HepG2 (cell line): ENCODE results near the gene TMCO6. TPM values are rescaled to one million over a fixed set of nuclear protein-coding genes. Genes with fewer than 3 reads are reported as not detected.

Experiments
- CBX2 ChIP-seq, 2 experiments: fragments of 200-600 bp in 1 of 2; sonication (generic); formaldehyde crosslinking in 1 of 2; IDR thresholded peaks; 2 replicates each; pipeline versions ENCODE4 v1.7.0 to v1.8.1; 2018 to 2022; ENCODE audit warnings: low read depth in 2 of 2, low read length in 1 of 2, mild to moderate bottlenecking in 1 of 2, missing genetic modification reagents in 1 of 2
- EHMT2 ChIP-seq: fragments of 200-600 bp; sonication (generic); IDR thresholded peaks from 2 replicates; pipeline ENCODE4 v1.7.0; 2017; ENCODE audit warnings: antibody characterized with exemption, low read depth, low read length, borderline replicate concordance
- FOXP1 ChIP-seq, 2 experiments: fragments of 450-650 bp in 1 of 2; IDR thresholded peaks; 2 replicates each; pipeline ENCODE4 v1.6.1; 2017 to 2018; ENCODE audit warnings: antibody characterized with exemption in 1 of 2
- HIVEP1 ChIP-seq: sonication (generic); formaldehyde crosslinking; IDR thresholded peaks from 2 replicates; pipeline ENCODE4 v1.4.0; 2020; ENCODE audit warnings: mild to moderate bottlenecking, missing genetic modification reagents
- HOXA5 ChIP-seq: sonication (generic); formaldehyde crosslinking; IDR thresholded peaks from 2 replicates; pipeline ENCODE4 v1.4.0; 2020; ENCODE audit warnings: missing genetic modification reagents
- KDM4B ChIP-seq: sonication (generic); formaldehyde crosslinking; IDR thresholded peaks from 2 replicates; pipeline ENCODE4 v1.4.0; 2020; ENCODE audit warnings: missing genetic modification reagents
- MLLT10 ChIP-seq: sonication (generic); formaldehyde crosslinking; IDR thresholded peaks from 2 replicates; pipeline ENCODE4 v1.4.0; 2020; ENCODE audit warnings: missing genetic modification reagents
- MLX ChIP-seq: IDR thresholded peaks from 2 replicates; pipeline ENCODE4 v1.6.1; 2016
- MYNN ChIP-seq: sonication (generic); formaldehyde crosslinking; IDR thresholded peaks from 2 replicates; pipeline ENCODE4 v1.4.0; 2020; ENCODE audit warnings: mild to moderate bottlenecking, low read depth, missing genetic modification reagents
- NBN ChIP-seq: fragments of 450-650 bp; conservative IDR thresholded peaks from 2 replicates; pipeline ENCODE4 v1.6.1; 2017
- NFE2L2 ChIP-seq: fragments of 150-350 bp; IDR thresholded peaks from 2 replicates; pipeline ENCODE4 v1.6.1; 2014; ENCODE audit warnings: low read length
- RAD21 ChIP-seq: fragments of 450-650 bp; formaldehyde crosslinking; IDR thresholded peaks from 2 replicates; pipeline ENCODE4 v1.5.0; 2020; ENCODE audit warnings: mild to moderate bottlenecking
- SMARCC2 ChIP-seq: fragments of 450-650 bp; IDR thresholded peaks from 2 replicates; pipeline ENCODE4 v1.6.1; 2017; ENCODE audit warnings: antibody characterized with exemption, mild to moderate bottlenecking
- ZBTB34 ChIP-seq: sonication (generic); formaldehyde crosslinking; IDR thresholded peaks from 2 replicates; pipeline ENCODE4 v1.8.0; 2022; ENCODE audit warnings: mild to moderate bottlenecking, missing genetic modification reagents
- ZNF367 ChIP-seq: sonication (generic); formaldehyde crosslinking; IDR thresholded peaks from 2 replicates; pipeline ENCODE4 v1.4.0; 2020; ENCODE audit warnings: missing genetic modification reagents, borderline replicate concordance
- ZNF562 ChIP-seq: sonication (generic); formaldehyde crosslinking; IDR thresholded peaks from 2 replicates; pipeline ENCODE4 v1.8.0; 2022; ENCODE audit warnings: missing genetic modification reagents, borderline replicate concordance
- ZNF615 ChIP-seq: sonication (generic); formaldehyde crosslinking; IDR thresholded peaks from 2 replicates; pipeline ENCODE4 v1.5.0; 2020; ENCODE audit warnings: mild to moderate bottlenecking, missing genetic modification reagents, borderline replicate concordance
- ZNF749 ChIP-seq: sonication (generic); formaldehyde crosslinking; IDR thresholded peaks from 2 replicates; pipeline ENCODE4 v1.8.0; 2022; ENCODE audit warnings: mild to moderate bottlenecking, missing genetic modification reagents, moderate library complexity, borderline replicate concordance
- ZNF770 ChIP-seq: sonication (generic); formaldehyde crosslinking; IDR thresholded peaks from 2 replicates; pipeline ENCODE4 v1.5.0; 2020; ENCODE audit warnings: mild to moderate bottlenecking, missing genetic modification reagents
- polyA plus RNA-seq, 8 experiments: library from polyadenylated mRNA; depleted of rRNA in 3 of 8; stranded (reverse) in 7 of 8; unstranded in 1 of 8; fragments of >200 nt; fragmentation: Illumina TruSeq in 4 of 8; extraction: Trizol in 4 of 8; gene quantifications; 2 replicates each; pipeline versions ENCODE4 v1.2.1 to v1.2.3, GENCODE V29; 2011 to 2016; ENCODE audit warnings: low read depth in 4 of 8, missing spikeins in 1 of 8, mixed read lengths in 1 of 8; ENCODE audit not compliant: insufficient read depth in 1 of 8
- total RNA-seq, 5 experiments: library from RNA; depleted of rRNA; stranded (reverse); fragments of >200 nt; fragmentation: Illumina TruSeq; extraction: Trizol; gene quantifications; 2 replicates each; pipeline ENCODE4 v1.2.3, GENCODE V29; 2016; ENCODE audit warnings: low read depth in 1 of 5
- TF ChIP-seq, protein P1 (sequence below): sonication (generic); formaldehyde crosslinking; IDR thresholded peaks from 2 replicates; pipeline ENCODE4 v1.4.0; 2020; ENCODE audit warnings: missing genetic modification reagents, mild to moderate bottlenecking, borderline replicate concordance
- TF ChIP-seq, protein P2 (sequence below): IDR thresholded peaks from 2 replicates; pipeline ENCODE4 v1.6.1; 2016; ENCODE audit warnings: low read depth, borderline replicate concordance
- TF ChIP-seq, protein P3 (sequence below): sonication (generic); formaldehyde crosslinking; IDR thresholded peaks from 2 replicates; pipeline ENCODE4 v1.4.0; 2020; ENCODE audit warnings: mild to moderate bottlenecking, missing genetic modification reagents

TMCO6 gene
- total and polyA plus RNA-seq, 2 of the 13 experiments (the other 11 are each of a cell fraction or from before 2014, with no cell fraction given): 16.6 to 28.2 TPM

DNA sequence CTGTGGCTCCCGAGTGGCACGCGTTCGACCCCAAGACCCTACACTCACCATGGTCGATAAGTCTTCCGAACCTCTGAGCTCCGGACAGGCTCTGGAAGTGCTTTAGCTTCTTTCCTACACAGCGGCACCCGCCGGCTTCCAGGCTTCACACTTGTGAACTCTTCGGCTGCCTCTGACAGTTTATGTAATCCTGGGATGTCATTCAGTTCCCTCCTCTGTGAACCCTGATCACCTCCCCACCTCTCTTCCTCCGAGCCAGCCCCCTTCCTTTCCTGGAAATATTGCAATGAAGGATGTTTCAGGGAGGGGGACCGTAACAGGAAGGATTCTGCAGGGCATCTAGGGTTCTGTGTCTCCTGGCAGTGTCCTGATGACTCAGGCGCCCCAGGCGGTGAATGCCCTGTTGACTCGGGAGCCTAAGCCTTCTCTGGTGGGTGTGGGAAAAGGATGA is 6.2 kb upstream of the TMCO6 start, which contains the start of gene CD14 (continued):
- TF ChIP-seq, protein P1, sequence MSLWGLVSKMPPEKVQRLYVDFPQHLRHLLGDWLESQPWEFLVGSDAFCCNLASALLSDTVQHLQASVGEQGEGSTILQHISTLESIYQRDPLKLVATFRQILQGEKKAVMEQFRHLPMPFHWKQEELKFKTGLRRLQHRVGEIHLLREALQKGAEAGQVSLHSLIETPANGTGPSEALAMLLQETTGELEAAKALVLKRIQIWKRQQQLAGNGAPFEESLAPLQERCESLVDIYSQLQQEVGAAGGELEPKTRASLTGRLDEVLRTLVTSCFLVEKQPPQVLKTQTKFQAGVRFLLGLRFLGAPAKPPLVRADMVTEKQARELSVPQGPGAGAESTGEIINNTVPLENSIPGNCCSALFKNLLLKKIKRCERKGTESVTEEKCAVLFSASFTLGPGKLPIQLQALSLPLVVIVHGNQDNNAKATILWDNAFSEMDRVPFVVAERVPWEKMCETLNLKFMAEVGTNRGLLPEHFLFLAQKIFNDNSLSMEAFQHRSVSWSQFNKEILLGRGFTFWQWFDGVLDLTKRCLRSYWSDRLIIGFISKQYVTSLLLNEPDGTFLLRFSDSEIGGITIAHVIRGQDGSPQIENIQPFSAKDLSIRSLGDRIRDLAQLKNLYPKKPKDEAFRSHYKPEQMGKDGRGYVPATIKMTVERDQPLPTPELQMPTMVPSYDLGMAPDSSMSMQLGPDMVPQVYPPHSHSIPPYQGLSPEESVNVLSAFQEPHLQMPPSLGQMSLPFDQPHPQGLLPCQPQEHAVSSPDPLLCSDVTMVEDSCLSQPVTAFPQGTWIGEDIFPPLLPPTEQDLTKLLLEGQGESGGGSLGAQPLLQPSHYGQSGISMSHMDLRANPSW (CRISPR knock-in tag): no peak
- no peak for TF ChIP-seq ZNF615 (CRISPR knock-in tag)
- TF ChIP-seq NBN: no peak
- TF ChIP-seq ZNF562 (CRISPR knock-in tag): no peak
- TF ChIP-seq MLLT10 (CRISPR knock-in tag): no peak
- TF ChIP-seq HOXA5 (CRISPR knock-in tag): no peak
- TF ChIP-seq MLX: no peak
- no peak for TF ChIP-seq ZNF770
- TF ChIP-seq ZNF749 (CRISPR knock-in tag): no peak
- no peak for TF ChIP-seq ZBTB34 (CRISPR knock-in tag)
- no peak for TF ChIP-seq SMARCC2
- TF ChIP-seq CBX2 (IDR thresholded peaks at IDR 0.05; ENCODE audit: low read depth, low read length): no peak
- no peak for TF ChIP-seq CBX2 (CRISPR knock-in tag; IDR thresholded peaks at IDR 0.05; ENCODE audit: low read depth)
- TF ChIP-seq MYNN (CRISPR knock-in tag): no peak
- TF ChIP-seq NFE2L2: no peak
- TF ChIP-seq, protein P2, sequence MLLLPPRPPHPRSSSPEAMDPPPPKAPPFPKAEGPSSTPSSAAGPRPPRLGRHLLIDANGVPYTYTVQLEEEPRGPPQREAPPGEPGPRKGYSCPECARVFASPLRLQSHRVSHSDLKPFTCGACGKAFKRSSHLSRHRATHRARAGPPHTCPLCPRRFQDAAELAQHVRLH (CRISPR knock-in tag): no peak
- no peak for TF ChIP-seq EHMT2
- TF ChIP-seq KDM4B (CRISPR knock-in tag): no peak
- no peak for TF ChIP-seq HIVEP1 (CRISPR knock-in tag)
- TF ChIP-seq, protein P3, sequence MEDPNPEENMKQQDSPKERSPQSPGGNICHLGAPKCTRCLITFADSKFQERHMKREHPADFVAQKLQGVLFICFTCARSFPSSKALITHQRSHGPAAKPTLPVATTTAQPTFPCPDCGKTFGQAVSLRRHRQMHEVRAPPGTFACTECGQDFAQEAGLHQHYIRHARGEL (CRISPR knock-in tag): no peak
- no peak for TF ChIP-seq FOXP1 (IDR thresholded peaks at IDR 0.05)
- TF ChIP-seq FOXP1 (CRISPR knock-in tag; IDR thresholded peaks at IDR 0.05): no peak
- TF ChIP-seq ZNF367: no peak
- no peak for TF ChIP-seq RAD21
